ENCODE data around the gene NRG4.
"Not testable (repeated sequence)": the region's sequence is repeated elsewhere in the genome, so short reads cannot be mapped to it uniquely, and the experiment has no call there.

NRG4 gene

DNA sequence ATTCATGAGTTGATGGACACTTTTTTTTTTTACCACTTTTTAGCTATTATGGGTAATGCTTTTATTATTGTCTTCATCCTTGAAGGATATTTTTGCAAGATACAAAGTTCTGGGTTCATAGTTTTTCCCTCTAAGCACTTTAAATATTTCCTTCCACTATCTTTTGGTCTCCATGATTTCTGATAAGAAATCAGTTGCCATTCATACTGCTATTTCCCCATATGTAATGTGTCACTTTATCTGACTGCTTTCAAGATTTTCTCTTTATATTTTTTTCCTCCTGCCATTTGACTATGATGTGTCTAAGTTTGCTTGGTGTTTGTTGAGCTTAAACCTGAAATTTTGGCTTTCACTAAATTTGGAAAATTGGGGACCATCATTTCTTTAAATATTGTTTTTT lies 19.3 kb downstream of the NRG4 start:
- no peak for DNase-seq

- DNase-seq, result no peak
Measured at GRCh38 chr15:75989875-75990274, 22.3 kb downstream of the NRG4 start.

DNA sequence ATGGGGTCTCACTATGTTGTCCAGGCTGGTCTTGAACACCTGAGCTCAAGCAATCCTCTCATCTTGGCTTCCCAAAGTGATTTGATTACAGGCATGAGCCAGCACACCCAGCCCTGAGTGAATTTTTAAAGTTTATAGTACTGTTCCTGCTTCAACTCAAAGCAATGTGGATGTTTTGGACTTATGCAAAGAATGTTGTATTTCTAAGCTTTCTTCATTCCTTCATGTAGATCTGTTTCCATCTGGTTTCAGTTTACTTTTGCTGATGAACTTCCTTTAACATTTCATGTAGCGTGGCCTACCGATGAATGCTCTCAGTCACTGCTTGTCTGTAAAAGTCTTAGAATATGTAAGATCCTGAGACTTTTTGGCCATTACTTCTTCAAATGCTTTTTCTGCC lies 23.2 kb downstream of the NRG4 start:
- no peak for DNase-seq

DNA sequence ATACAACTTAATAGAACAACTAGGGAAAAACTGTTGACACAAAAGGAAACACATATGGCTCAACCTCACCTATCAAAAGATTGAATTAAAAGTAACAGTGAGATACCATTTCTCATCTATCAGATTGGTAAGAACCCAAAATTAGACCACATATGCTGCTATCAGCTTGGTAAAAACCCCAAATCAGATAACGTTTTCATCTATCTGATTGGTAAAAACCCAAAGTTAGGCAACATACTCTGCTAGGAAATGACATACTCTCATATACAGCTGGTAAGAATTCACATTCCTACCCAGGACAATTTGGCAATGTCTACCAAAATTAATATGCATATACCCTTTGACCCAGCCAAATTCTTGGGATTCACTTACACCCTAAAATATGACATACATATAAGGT lies 26.3 kb downstream of the NRG4 start:
- no peak for DNase-seq

- not testable (repeated sequence) for DNase-seq
Measured at GRCh38 chr15:75984706-75985105, 27.5 kb downstream of the NRG4 start.

- DNase-seq, result no peak
Measured at GRCh38 chr15:75982468-75982867, 29.8 kb downstream of the NRG4 start.

DNA sequence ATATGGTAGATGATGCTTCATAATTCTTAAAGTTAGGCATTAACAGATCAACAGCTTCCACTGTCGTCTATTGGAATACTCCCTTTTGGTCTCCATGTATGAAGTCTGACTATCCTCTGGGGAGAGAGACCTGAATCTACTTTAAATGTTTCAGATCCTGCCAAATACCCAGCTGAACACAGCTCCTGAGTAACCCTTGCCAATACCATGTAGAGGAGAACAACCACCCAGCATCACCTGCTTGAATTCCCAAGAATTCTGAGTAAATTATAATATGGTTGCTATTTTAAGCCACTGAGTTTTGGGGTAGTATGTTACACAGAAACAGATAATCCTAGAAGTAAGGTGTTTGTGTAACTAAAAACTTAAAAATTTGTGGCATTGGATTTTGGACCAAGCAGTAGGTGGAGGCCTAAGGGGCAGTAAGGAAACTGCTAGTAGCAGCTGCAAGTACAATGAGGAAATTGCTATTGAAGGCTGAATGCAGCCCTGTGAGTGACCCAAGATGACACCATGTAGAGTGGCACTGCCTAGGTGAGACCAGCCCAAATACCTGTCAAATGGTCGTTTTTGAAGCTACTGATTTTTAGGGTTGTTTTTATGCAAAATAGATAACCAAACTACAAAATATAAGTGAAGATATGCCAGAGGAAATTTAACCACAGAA lies 30.9 kb downstream of the NRG4 start:
- no peak for DNase-seq

- not testable (repeated sequence) for DNase-seq
Measured at GRCh38 chr15:75976766-75977165, 35.5 kb downstream of the NRG4 start.

DNA sequence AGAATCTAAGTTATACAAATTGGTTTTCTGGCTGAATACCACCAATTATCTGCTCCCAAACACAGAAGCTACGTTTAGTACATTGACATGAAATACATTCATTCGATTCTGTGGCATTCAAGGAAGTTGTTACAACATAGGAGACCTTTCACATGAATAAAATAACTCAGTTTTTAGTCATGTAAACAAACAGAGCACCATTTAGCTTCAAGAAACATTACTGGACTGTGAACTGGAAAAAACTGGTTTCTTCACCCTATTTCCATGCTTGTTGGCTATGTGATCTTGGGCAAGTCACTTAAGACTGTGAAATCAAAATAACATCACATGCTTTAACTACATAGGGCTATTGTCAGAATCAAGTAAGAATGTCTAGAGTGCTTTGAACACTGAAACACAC lies 46.2 kb downstream of the NRG4 start:
- no peak for DNase-seq

GRCh38 chr15:75961331-75961730 lies 50.9 kb downstream of the NRG4 start:
- DNase-seq, result no peak

DNA sequence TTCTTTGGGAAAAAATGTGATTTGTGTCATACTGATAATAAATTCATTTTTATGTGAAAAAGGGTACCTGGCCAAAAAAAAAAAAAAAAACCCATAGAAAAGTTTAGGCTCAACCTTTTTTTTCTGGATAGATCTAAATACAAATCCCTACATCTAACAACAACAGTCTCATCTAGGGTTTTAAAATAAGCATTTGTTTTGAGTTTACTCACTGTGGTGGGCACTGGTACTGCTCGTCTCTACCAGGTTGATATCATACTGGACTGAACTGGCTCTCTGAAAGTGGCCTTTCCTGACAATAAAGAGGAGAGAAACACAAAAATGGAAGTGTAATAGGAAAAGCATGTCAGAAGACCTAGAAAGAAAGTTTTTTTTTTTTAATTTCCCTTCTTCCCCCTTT lies 56.5 kb downstream of the NRG4 start:
- no peak for DNase-seq

DNA sequence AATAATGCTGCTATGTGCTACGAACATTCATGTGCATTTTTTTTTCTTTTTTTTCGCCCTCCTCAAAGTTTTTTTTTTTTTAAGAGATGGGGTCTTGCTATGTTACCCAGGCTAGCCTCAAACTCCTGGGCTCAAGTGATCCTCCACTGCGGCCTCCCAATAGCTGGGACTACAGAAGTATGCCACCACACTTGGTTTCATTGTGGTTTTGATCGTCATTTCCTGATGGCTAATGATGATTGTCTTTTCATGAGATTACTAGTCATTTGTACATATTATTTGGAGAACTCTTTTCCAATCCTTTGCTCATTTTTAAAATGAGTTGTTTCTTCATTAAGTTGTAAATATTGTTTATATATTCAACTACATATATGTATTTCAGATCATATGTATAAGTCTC lies 59.7 kb downstream of the NRG4 start:
- no peak for DNase-seq

DNA sequence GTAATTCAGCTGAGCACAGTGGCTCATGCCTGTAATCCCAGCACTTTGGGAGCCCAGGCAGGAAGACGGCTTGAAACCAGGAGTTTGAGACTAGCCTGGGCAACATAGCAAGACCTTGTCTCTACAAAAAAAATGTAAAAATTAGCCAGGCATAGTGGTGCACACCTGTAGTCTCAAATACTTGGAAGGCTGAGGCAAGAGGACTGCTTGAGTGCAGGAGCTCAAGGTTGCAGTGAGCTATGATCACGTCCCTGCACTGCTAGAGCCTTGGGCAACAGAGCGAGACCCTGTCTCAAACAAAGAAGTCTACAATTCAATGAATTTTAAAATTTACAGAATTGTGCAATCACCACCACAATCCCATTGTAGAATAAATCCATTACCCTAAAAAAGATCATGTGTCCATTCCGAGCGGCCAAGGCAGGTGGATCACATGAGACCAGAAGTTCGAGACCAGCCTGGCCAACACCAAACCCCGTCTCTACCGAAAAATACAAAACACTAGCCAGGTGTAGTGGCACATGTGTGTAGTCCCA lies 63.4 kb downstream of the NRG4 start:
- DNase-seq, result no peak

GRCh38 chr15:75947092-75947491 lies 65.1 kb downstream of the NRG4 start:
- no peak for DNase-seq

GRCh38 chr15:75945953-75946352 lies 66.3 kb downstream of the NRG4 start:
- DNase-seq, result no peak

DNA sequence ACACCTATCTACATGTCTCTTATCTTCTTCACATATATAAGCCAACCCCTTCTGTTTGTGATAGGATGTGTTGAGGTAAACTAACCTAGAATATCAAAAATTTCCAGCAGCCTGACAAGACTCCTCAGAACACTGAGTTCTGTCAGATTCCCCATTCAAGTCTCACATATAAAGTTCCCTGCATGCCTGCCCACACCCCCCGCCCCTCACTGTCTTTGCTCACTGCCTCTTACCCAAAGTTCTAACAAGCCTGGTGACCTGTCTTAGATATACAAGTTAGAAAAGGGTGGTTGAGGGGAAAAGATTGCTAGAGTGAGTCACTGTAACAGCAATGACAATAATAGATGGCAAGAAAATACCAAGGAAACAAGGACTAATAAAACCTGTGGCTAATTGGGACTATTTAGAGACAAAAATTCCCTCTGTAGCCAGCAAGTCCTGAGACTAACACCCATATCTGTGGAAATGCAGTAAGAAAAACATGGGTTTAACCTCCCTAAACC lies 68.5 kb downstream of the NRG4 start:
- no peak for DNase-seq

- no peak for DNase-seq
Measured at GRCh38 chr15:75943246-75943645, 69.0 kb downstream of the NRG4 start.

DNA sequence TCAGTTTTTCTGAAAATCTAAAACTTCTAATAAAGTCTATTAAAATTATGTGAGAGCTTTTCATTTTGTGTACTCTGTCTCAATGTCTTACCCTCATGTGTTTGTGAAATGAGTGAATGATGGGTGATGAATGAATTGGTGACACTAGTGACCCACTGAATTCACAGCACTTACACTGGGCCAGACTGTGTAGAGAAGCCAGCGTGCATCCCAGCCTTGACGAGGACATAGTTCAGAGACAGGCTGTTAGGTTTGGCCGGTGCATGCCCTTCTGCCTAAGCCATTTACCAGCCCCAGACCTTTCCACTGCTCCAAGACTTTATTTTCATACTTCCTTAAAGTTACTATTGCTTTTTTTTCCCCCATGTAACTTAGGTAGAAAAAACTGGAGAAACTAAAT lies 69.8 kb downstream of the NRG4 start:
- no peak for DNase-seq

GRCh38 chr15:75930866-75931265 lies 81.4 kb downstream of the NRG4 start:
- DNase-seq, result no peak

DNA sequence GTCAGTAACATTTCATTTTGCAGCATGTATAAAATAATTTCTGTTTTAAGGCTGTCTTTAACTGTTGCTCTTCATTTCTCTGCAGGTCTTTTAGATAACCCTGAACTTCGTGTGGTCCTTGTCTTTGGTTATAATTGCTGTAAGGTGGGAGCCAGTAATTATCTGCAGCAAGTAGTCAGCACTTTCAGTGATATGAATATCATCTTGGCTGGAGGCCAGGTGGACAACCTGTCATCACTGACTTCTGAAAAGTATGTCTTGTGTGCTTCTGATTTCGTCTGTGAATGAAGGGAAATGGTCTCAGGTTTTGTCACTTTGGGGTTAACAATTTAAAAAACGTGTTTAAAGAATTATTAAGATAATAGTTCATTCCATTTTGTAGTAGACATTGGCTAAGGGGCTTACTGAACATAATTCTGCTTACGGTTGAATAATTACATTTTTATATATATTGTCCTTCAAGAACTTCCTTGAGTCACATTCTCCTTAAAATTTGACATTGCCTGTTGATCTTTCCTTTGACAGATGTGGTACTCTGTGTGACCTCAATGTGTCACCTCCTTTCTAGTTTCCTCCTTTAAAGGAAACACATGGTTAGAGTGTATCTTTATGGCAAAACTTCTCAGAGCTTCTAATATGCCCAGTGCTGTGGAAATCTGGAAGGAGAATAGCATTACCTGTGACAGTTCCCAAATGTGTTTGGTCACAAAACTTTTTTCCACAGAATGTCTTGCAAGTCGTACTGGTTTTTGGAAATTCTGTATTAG lies 82.2 kb downstream of the NRG4 start:
- no peak for DNase-seq

GRCh38 chr15:75928680-75929608 lies 83.3 kb downstream of the NRG4 start:
- no peak for DNase-seq

GRCh38 chr15:75927601-75928000 lies 84.6 kb downstream of the NRG4 start:
- no peak for DNase-seq

- DNase-seq, result no peak
Measured at GRCh38 chr15:75926931-75927330, 85.3 kb downstream of the NRG4 start.

Measured in activated CD8-positive, alpha-beta memory T cell treated with anti-CD3 and anti-CD28 coated beads for 24 hours (primary cell).